Activated CD4-positive, alpha-beta T cell treated with anti-CD3 and anti-CD28 coated beads, Interleukin-2, amount 50 U/mL, for 24 hours (primary cell): ENCODE measurements around the gene NTRK3.
"Not testable (repeated sequence)": the region's sequence is repeated elsewhere in the genome, so short reads cannot be mapped to it uniquely, and the experiment has no call there.

Experiments
- DNase-seq, 2 donors: peaks; one replicate each; pipeline ENCODE4 v3.0.0-alpha.2; 2020; ENCODE audit warnings: low read depth in 1 of 2, low spot score in 1 of 2

The NTRK3 gene

DNA sequence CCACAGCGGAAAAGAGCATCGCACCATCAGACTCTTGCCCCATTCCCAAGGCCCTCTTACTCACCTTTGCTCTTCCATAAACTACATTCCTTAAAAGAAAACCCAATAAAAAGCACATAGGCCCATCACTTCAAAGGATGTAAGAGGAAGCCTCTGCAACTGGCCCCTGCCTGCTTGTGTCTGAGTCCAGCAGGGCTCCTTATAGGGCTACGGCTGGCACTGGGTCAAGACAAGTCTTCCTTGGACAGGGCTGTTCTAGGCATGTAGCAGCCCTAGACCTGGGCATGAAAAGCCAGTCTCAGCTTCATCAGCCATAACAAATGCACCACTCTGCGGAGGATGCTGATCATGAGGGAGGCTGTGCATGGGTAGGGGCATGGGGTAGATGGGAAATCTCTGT lies 218.3 kb downstream of the NTRK3 start:
- no peak for DNase-seq

DNA sequence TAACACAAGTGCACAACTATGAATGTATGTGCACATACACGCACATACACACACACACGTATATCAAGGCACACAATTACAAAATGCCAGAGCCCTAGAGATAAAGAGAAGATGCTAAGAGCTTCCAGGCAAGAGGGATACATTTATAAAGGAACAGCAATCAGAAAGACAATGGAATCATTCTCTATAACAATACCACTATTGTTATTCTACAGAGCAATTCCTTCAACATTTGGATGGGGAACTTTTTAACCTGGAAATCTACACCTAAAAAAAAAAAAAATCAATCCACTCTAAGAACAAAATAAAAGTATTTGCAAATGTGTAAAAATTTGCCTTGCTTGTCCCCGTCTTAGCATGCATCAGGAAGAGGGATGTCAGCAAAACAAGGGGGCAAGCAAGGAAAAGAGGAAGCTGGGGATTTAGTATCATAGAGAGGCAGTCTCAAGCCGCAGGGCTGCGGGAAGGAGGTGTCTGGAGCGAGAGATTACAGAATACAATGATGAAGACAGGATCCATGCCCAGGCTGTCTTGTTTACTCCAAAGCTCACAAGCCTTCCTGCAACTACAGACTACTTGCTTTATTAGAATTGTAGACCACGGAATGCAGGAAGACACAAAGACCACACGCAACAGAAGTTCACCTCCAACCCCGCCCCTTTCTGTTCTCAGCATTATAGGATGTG lies 220.2 kb downstream of the NTRK3 start:
- DNase-seq, result no peak

DNA sequence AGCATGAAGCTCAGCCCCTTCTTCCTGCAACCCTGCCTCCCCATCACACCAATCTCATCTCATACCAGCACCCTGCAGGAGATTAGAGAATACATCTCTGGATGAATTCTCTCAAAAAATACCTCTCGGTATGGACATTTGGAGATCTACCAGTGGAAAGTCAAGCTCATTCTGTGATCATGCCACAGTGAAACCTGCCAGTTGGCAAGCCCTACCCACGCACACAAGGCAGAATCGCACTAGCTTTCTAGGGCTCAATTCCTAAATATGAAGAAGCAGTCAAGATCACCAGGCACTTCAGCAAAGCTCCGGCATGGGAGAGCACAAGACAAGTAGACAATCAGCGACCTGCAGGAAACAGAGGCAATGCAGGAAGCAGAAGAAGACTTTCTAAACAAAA lies 221.2 kb downstream of the NTRK3 start:
- no peak for DNase-seq

DNA sequence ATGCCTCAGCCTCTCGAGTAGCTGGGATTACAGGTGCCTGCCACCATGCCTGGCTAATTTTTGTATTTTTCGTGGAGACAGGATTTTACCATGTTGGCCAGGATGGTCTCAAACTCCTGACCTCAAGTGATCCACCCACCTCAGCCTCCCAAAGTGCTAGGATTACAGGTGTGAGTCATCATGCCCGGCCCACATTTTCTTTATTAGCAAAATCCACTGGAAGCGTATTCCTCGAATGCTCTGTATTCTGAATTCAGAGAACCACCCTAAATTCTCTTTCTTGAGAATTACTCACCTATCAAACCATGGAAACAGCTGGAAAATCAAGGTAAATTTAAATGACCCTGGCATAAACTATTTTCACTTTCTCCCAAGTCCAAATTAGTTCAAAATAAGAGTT lies 223.1 kb downstream of the NTRK3 start:
- not testable (repeated sequence) for DNase-seq

DNA sequence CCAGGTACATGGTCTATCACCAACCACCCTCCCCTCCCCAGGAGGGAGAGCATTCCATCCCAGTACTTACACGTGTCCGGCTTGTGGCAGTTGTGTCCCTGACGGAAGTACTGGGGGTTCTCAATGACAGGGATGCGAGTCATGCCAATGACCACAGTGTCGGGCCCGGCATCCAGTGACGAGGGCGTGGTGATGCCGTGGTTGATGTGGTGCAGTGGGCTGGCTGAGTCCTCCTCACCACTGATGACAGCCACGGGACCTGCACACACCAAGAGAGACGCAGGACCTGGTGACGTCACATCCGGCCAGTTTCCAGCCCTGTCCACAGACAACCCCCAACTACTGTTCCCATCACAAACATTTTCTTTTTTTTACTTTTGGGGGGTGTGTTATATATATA lies 223.8 kb downstream of the NTRK3 start:
- no peak for DNase-seq

DNA sequence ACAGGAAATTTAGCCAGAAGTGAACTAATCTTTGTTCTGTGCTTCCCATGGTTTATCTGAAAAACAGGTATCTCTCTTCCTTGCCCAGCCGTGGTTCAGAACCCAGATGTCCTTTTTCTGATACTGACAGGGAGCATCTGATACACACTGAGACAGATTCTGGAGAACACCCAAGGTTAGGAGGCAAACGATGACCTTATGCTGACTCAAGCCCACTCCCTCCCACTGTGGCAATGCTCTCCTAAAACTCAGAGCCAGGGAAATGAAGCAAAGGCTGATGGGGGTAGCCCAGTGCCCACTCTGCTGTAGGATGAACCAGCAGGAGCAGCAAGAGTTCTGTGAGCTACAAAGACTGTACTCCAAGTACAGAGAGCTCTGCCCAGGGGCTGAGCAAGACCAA lies 225.1 kb downstream of the NTRK3 start:
- no peak for DNase-seq

DNA sequence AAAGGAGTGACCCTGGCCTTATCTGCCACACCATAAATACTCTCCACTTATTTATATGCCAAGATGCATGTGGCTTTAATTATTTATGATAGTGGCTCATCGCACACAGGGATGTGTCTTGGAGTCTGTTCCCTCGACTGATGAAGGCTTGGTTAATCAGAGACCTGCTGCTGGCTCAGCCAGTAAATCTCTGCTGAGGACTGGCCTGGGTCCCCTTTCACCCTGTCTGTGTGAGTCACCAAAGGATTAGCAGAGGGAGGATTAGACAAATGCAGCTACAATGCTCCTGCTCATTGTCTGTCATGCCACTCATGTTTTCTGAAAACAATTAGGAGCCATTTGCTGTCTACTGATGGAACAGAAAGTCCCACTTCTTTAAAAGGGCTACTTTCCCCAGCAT lies 226.8 kb downstream of the NTRK3 start:
- no peak for DNase-seq

DNA sequence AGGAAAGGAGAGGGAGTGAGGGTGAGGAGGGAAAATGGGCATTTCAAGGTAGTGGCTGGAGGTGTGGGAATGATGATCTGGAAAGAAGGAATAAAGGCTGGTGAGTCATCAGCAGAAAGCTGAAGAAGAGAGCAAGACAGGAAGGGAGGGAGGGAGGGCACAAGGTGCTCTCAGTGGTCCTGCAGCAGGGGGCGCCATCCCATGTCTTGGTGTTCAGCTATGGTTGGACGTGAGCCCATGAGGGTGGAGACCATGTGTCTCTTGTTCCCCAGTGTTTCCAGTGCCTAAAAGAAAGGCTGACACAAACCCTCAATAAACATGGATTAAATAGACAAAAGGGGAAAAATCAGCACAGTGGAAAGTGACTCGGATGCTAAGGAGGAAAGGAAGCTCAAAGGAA lies 228.5 kb downstream of the NTRK3 start:
- DNase-seq, result no peak

DNA sequence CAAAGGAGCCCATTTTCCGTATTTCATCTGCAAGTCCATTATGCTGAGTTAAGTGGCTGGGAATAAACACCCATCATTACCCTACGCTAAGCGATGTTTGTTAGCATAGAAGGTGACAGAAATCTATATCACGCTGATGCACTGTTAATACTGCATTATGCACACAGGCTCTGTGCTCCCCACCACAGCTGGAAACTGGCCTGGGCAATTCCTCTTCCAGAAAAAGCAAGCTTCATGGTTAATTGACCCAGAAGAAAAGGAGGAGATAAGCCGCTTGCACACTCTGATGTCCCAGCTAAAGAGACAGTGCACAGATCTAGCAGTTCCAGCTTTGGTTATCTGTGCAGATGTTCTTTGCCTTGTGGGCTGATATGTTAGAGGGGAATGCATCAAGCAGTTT lies 232.6 kb downstream of the NTRK3 start:
- DNase-seq, result no peak

DNA sequence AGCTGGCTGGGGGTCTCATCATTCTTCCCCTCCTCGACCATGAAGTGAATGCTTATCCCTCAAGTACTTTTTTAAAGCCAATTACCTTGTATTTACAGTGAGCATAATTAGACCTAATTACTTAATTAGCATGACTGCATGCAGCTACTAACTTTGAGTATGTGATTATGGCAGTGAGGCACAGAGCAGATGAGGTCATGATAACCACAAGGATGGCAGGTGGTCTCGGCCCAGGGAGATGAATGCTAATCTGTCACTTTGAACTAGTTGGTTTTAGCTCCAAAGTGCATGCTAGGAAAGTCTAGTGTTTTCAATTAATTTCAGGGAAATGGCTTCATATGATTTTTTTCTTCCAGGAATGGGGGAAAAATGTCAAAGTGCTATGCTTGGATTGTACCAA lies 233.8 kb downstream of the NTRK3 start:
- no peak for DNase-seq

DNA sequence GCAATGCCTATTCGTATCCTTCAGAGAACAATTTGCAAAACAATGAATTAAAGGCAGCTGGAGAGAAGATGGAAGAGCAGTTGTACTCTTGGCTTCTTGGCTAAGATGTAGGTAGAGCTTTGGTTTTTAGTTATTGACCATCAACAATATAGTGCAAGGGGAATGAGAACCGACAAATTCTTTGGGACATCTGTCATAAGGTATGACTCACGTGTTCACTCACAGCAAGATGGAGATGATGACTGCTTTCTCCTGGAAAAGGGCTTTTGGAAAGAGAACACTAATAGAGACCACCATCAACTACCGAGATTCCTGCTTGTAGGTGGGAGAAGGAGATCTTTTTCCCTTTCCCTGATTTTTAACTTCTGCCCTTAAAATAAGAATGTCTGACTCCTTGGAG lies 234.9 kb downstream of the NTRK3 start:
- DNase-seq, result no peak

DNA sequence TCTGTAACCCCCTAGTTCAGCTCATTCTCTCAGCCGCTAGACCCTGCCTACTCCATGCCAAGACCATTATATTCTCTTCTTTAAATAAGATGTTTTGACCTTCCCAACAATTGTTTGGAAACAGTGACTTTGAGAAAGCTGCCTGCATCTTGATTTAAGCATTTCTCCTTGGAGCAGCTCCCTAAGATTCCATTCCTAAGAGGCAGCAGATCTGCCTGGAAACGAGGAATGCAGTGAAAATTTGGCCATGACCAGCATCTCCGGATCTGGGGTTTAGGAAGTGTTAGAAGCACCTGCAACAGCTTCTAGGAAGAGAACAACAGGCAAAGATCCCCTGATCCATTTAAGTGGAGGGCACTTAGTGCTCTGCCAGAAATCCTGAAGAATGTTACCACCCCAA lies 235.7 kb downstream of the NTRK3 start:
- no peak for DNase-seq

DNA sequence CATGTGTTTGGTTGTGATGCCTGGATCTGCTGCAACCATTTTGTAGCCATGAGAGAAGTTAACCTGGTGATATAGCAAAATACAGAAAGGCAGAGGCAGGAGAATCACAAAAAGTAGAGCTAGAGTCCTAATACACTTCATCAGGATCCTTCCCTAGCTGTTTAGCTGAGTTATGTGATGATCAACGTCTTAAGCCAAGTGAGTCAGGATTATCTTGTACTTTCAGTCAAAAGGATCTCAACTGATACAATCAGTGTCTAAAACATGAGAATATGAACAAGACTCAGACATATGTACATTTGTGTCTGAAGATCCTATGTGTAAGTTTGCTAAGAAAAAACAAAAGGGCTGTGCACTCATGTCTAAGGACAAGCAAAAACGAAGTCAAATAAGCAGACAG lies 236.9 kb downstream of the NTRK3 start:
- DNase-seq, result no peak

DNA sequence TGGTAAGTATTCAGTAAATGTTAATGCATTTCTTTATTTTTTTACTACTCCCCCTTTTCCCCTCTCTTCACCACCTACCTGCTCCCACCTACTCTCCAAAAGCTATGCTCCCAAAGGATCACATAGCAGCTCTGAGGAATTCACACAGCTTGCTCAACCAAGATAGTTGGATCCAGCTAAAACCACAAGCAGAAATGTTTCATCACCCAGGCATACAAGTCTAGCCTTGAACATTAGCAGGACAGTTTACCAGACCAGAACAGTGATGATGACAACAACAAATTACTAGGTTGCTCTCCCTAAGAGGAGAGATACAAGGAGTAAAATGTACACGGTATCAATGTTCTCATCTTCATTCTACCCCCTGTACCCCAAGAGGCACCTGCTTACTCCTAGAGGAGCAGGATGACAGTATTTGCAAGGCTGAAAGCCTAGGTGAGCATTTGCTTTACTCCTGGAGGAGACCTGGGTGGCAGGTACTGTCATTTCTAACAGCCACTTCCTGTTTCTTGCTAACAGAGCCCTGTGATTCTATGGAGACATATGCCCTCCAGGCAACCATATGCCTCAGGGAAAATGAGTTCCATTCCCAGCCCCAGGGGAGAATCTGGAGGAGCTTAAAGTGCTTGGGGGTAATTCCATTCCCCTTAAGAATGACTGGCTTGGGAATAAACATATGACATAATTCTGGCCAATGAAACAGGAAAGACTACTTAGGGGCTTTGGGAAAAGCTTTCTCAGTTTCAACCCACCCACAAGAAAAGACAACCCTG lies 237.5 kb downstream of the NTRK3 start:
- DNase-seq, result no peak

DNA sequence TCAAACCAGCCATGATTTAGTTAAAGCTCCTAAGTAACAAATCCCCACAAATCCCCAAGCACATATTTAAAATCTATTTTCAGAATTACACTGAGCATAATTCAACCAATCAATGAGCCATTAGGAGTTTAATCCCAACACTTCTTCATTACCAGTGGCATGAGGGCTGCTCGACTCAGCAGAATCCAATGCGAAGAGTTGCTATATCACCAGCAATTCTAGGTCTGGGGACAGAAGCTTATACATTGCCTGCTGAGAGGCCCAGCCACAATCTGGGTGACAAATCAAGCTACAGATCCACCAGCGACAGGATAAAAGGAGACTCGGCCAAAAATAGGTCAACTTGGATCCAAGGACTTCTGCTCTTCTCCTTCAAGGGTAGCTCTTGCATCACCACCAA lies 238.8 kb downstream of the NTRK3 start:
- no peak for DNase-seq

DNA sequence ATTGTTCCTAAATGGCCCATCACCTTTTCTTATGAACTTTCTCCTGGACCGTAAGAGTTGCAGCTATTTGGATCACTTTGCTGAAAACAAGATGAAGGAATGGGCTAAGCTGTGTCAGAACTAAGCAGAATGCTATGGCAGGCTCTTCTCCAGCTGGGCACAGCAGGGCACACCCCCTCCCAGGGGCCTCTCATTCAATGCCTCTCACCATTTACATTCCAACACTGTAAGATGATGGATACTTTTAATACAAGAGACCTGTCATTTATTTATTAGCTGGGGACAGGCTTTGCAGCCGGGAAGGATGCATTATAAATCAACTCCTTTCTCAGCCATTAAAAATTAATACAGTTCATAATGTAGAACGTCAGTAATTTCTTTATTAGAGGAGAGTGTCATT lies 240.1 kb downstream of the NTRK3 start:
- no peak for DNase-seq

DNA sequence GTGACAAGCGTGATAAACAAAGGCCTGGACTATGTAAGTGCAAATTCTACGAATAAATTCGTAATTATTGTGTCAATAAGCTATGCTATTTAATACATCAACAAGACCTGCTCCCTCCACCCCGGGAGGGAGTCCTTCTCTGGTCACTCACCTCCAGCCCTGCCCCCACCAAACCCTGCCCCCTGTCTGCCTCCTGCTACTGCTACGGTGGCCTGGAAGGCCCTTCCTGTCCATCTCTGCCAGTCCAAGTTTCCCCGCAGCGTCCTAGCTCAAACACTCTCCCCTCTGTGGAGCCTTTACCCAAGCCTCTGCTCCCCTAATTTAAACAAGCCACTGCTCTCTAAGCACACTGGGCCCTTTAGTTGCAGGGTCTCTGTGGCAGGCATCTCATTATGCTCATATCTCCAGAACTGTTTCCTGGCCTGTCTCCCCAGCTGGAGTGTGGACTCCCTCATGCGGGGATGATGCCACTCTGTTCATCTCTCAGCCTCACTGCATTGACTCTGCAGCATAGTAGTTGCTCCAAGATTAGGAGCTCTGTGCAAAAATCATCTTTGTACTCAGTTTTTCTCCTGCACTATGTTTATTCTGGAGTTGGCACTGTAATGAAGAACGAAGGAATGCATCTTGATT lies 241.2 kb downstream of the NTRK3 start:
- no peak for DNase-seq

DNA sequence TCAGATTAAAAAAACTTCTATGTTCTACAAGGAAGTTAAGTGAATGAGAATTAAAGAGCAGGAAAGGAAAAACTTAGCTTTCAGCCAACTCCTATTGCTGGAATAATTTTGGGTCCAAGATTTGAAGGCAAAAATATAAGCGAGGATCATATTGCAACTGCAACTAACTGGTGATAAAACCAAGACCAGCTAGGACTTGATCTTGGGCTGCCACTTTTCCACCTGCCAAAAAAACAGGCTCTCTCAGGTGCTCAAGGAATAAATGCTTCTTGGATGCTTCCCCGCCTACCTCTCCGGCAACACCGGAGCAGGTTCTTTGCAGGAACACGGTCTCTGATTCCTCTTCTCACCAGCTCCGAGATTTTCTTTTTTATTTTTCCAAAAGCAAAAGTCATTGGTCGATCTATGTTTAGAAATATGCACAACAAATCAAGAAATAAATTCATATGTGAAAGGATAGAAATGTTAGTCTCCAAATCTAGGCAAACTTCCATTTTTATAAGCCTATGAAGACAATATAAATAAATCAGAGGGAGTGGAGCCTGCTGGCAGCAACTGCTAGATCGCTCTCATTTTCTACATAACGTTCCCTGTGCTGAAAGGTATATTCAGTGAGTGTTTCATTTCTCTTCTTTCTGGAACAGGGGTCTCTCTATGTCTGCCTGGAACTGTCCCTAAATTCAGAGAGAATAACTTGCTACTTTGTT lies 241.9 kb downstream of the NTRK3 start:
- no peak for DNase-seq

DNA sequence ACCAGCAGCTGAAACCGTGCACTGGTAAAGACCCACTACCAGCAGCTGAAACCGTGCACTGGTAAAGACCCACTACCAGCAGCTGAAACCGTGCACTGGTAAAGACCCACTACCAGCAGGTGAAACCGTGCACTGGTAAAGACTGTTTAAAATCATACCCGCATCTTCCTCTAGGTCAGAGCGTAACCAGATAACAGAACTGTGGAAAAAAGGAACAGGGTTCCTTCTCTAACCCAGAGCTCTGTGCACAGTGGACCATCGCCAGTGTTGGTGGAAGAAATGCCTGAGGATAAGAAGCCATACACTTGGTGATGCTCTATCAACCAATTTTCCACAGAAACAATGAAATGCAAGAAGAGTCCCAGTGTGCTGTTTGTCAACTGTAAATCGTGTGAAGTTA lies 243.4 kb downstream of the NTRK3 start:
- DNase-seq, result no peak

DNA sequence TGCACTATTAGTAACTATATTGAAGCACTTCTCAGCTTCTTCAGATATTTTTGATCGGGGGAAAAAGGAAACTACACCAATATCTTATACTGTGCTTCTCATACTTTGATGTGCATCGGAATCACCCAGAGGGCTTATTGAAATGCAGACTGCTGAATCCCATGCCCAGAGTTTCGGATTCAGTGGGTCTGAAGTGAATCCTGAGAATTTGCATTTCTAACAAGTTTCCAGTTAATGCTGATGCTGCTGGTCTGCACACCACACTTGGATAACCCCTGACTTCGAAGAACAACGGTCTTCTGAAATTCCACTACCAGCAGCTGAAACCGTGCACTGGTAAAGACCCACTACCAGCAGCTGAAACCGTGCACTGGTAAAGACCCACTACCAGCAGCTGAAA lies 243.9 kb downstream of the NTRK3 start:
- DNase-seq, result no peak

DNA sequence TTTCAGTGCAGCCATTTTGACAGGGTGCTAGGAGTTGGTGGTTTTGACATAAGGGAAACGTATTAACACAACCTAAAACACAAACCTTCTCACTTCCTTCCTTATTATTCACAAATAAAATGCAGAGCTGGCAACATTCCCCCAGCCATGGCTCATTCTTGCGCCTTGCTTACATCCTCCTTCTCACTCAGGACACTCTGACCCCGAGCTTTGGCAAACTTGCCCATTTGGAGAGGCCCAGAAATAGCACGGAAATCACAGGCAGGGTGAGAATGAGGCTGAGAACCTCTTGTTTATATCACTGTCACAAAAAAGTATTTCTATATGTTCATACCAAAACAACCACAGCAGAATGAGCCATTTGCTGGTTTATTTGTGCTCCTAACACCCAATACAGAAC lies 244.3 kb downstream of the NTRK3 start:
- no peak for DNase-seq

DNA sequence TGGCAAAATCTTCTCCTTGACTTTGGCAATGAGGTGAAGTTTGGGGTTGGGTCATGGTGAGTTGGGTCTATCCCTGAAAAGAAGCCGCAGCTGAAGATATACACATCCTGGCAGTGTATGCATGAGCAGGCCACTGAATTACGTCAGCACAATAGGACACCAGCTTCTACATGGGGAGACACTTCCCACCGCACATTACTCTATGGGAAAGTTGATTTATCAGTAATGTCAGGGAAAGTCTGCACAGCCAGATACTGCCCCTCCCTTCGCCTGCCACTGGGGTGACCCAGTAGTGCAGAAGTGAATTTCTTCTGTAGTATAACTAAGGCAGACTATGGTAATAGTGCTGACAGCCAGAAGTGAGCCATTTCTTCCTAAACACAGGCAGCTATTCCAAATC lies 245.0 kb downstream of the NTRK3 start:
- DNase-seq, result no peak
